HL-60 (cell line): ENCODE data around the gene POLR3A.

Experiments used
- CTCF ChIP-seq: IDR thresholded peaks from one replicate; pipeline ENCODE4 v1.5.1; 2011; ENCODE audit warnings: low read length, control low read depth, inconsistent platforms; ENCODE audit not compliant: insufficient read depth
- GABPA ChIP-seq: IDR thresholded peaks from 2 replicates; pipeline ENCODE4 v1.6.1; 2012; ENCODE audit warnings: low read depth
- POLR2AphosphoS5 ChIP-seq: IDR thresholded peaks from 2 replicates; pipeline ENCODE4 v1.6.1; 2012; ENCODE audit warnings: low read depth
- REST ChIP-seq: IDR thresholded peaks from 2 replicates; pipeline ENCODE4 v1.6.1; 2012; ENCODE audit warnings: low read depth; ENCODE audit not compliant: insufficient replicate concordance
- SPI1 ChIP-seq: IDR thresholded peaks from 2 replicates; pipeline ENCODE4 v1.6.1; 2012; ENCODE audit warnings: low read depth, mild to moderate bottlenecking, borderline replicate concordance

GRCh38 chr10:78035933-78036583, 6.7 kb upstream of the POLR3A start:
- TF ChIP-seq POLR2AphosphoS5 (peak; percentile 40; the same call in 1 of the 2 replicates), CTCF (no peak), REST (no peak), GABPA (no peak), SPI1 (no peak)
